Activated T-cell treated with anti-CD3 and anti-CD28 coated beads, Interleukin-2, amount 50 U/mL, for 72 hours (primary cell): ENCODE measurements around the gene TSPAN33. TPM values are rescaled to one million over a fixed set of nuclear protein-coding genes. Genes with fewer than 3 reads are reported as not detected.
A peak's percentile ranks its signal among the peaks of the same experiment; 100 is the strongest.

ENCODE experiments used
- ATAC-seq, 2 donors: fragments of 150-1000 bp; cut with Tn5 transposase; replicated peaks in 1 of 2; 2 replicates each; pipeline ENCODE4 v1.10.0; 2021; ENCODE audit warnings: moderate library complexity in 2 of 2, mild to moderate bottlenecking in 1 of 2
- DNase-seq, 2 donors: peaks; one replicate each; pipeline ENCODE4 v3.0.0; 2021 to 2022; ENCODE audit warnings: mixed read lengths in 1 of 2
- H3K27ac Mint-ChIP-seq: one replicate; pipeline ENCODE4 v1.8.0; 2022; ENCODE audit warnings: mild to moderate bottlenecking, moderate library complexity, mixed read lengths
- H3K27me3 Mint-ChIP-seq: one replicate; pipeline ENCODE4 v1.8.0; 2022; ENCODE audit warnings: low read depth, mixed read lengths
- H3K36me3 Mint-ChIP-seq, 2 donors: one replicate each; pipeline ENCODE4 v1.8.0; 2022; ENCODE audit warnings: mixed read lengths in 2 of 2, mild to moderate bottlenecking in 1 of 2; ENCODE audit not compliant: insufficient read depth in 2 of 2
- H3K4me1 Mint-ChIP-seq: one replicate; pipeline ENCODE4 v1.8.0; 2022; ENCODE audit warnings: low read depth, mixed read lengths
- H3K4me3 Mint-ChIP-seq, 2 donors: one replicate each; pipeline ENCODE4 v1.8.0; 2022; ENCODE audit warnings: mild to moderate bottlenecking in 2 of 2, mixed read lengths in 2 of 2, moderate library complexity in 2 of 2
- H3K9me3 Mint-ChIP-seq, 2 donors: one replicate each; pipeline ENCODE4 v1.8.0; 2022; ENCODE audit warnings: mixed read lengths in 2 of 2
- total RNA-seq, 2 donors: library from RNA; stranded (reverse); gene quantifications; one replicate each; pipeline ENCODE4 v1.2.3, GENCODE V29; 2022

Gene TSPAN33, protein sequence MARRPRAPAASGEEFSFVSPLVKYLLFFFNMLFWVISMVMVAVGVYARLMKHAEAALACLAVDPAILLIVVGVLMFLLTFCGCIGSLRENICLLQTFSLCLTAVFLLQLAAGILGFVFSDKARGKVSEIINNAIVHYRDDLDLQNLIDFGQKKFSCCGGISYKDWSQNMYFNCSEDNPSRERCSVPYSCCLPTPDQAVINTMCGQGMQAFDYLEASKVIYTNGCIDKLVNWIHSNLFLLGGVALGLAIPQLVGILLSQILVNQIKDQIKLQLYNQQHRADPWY
- total RNA-seq = 10 to 100 TPM; 17.3 to 31.5 TPM

GRCh38 chr7:129144095-129144833 lies at the start of gene TSPAN33:
TSPAN33 (plus strand) TSS chr7:129144707; CDS start chr7:129144981, 274 bp downstream.
- Mint-ChIP-seq H3K36me3 (no peaks in the 10 kb centered on the region), H3K27ac (no peak within 1 kb of the TSS), H3K4me1 (peaks cover 13% of the 10 kb centered on the region), H3K4me3 (peak within 1 kb of the TSS; percentile 89), H3K27me3 (peaks cover 23% of the 10 kb centered on the region), H3K9me3 (no peaks in the 10 kb centered on the region)
- peak; percentile 80 to 84 for DNase-seq
- peak; percentile 98 to 99 for ATAC-seq

- no peaks in the 10 kb centered on the region for H3K27me3 Mint-ChIP-seq
- no peaks in the 10 kb centered on the region for H3K9me3 Mint-ChIP-seq
- peaks cover 25% of the 10 kb centered on the region for H3K4me1 Mint-ChIP-seq
- H3K4me3 Mint-ChIP-seq = peak overlapping the region in 1 of 2 donors; percentile 15
- DNase-seq (no peak), ATAC-seq (peak; percentile 31 to 44)
- peak overlapping the region; percentile 49 for H3K27ac Mint-ChIP-seq
- H3K36me3 Mint-ChIP-seq = no peaks in the 10 kb centered on the region
These were observed 49.2 kb upstream of the TSPAN33 start for GRCh38 chr7:129095258-129095657.

- no peak for ATAC-seq
- H3K36me3 Mint-ChIP-seq = no peaks in the 10 kb centered on the region
- peaks cover 15% of the 10 kb centered on the region for H3K4me1 Mint-ChIP-seq
- H3K4me3 Mint-ChIP-seq = no peak overlapping the region
- H3K27me3 Mint-ChIP-seq = no peaks in the 10 kb centered on the region
- DNase-seq = no peak
- no peak overlapping the region for H3K27ac Mint-ChIP-seq
- no peaks in the 10 kb centered on the region for H3K9me3 Mint-ChIP-seq
These were observed 46.0 kb upstream of the TSPAN33 start for GRCh38 chr7:129098409-129099084.

DNA sequence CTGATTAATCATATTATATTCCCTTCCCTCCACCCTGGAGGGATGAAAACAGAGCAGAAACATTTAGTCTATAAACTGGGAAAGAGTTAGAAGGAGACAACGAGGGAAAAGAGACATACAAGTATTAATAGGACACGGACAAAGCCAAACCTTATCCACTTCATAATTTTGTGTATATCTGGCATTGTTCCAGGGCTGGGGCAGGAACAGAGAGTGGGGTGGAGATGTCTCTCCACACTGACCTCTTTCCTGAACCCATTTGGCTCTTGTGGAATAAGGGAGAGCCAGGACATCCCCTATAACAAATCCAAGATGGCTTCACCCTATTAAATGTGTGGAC lies 43.7 kb upstream of the TSPAN33 start:
- Mint-ChIP-seq H3K4me3 (no peak overlapping the region), H3K27me3 (no peaks in the 10 kb centered on the region), H3K9me3 (no peaks in the 10 kb centered on the region), H3K36me3 (no peaks in the 10 kb centered on the region), H3K4me1 (no peaks in the 10 kb centered on the region), H3K27ac (no peak overlapping the region)
- ATAC-seq (no peak), DNase-seq (no peak)

DNA sequence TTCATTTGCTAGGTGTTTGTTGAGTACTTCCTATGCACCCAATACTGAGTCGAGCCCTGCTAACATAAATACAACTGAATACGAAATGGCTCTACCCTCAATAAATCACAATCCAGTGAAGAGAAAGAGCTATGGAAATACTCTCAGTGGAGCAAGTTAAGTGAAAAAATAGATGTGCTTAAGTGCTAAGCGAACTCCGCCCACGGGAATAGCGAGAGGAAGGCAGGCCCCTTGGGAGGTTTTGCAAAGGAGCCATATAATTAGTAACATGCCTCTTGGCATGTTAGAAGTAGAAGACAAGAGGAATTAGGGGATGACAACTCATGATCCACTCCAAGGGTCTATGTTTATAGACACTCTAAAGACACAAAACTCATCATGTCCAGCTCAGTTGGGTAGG lies 42.8 kb upstream of the TSPAN33 start:
- ATAC-seq = no peak
- H3K4me1 Mint-ChIP-seq = no peaks in the 10 kb centered on the region
- no peak for DNase-seq
- H3K36me3 Mint-ChIP-seq = no peaks in the 10 kb centered on the region
- no peaks in the 10 kb centered on the region for H3K27me3 Mint-ChIP-seq
- no peaks in the 10 kb centered on the region for H3K9me3 Mint-ChIP-seq
- H3K4me3 Mint-ChIP-seq = no peak overlapping the region
- no peak overlapping the region for H3K27ac Mint-ChIP-seq

DNA sequence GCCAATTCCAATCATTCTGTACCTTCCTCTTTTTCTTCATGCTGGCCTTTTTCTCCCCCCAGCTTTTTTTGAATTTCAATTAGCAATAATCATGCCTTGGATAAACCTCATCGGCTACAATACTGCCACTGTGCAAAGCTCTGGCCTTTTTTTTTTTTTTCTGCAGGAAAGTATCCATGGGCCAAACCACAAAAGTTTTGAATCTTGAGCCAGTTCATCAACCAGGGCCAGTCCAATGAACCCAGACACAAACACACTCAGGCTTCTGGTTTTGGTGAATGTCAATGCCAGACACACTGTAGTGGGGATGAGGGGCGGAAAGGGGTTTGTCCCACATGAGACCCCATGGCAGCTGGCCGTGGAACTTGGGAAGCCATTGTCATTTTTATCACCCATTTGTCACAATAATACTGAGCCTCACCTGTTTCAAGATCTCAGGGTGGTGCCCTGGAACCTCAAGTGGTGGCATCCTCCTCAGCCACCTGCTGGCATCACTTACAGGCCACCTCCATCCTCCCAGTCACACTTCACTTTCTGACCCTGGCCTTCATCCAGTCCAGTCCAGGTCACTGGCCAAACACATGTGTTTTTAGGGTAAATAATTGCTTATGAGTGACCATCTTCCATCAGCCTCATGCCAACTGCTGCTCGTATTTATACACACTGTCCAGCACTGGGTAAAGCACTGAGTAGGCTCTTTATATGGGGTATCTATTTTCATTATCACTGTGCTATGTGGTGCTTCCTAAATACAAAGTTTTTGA lies 40.8 kb upstream of the TSPAN33 start:
- Mint-ChIP-seq H3K27ac (no peak overlapping the region), H3K36me3 (no peaks in the 10 kb centered on the region), H3K27me3 (no peaks in the 10 kb centered on the region), H3K9me3 (no peaks in the 10 kb centered on the region), H3K4me1 (no peaks in the 10 kb centered on the region), H3K4me3 (no peak overlapping the region)
- DNase-seq (no peak), ATAC-seq (no peak)

- Mint-ChIP-seq H3K36me3 (peaks cover 0 to 2% of the 10 kb centered on the region in 2 donors), H3K9me3 (no peaks in the 10 kb centered on the region), H3K4me1 (no peaks in the 10 kb centered on the region), H3K4me3 (no peak overlapping the region), H3K27me3 (no peaks in the 10 kb centered on the region), H3K27ac (no peak overlapping the region)
- DNase-seq (no peak), ATAC-seq (no peak)
These were observed 35.9 kb upstream of the TSPAN33 start for GRCh38 chr7:129108581-129108980.

GRCh38 chr7:129110258-129110981 lies 34.1 kb upstream of the TSPAN33 start:
- ATAC-seq (no peak), DNase-seq (no peak)
- Mint-ChIP-seq H3K36me3 (peaks cover 0 to 2% of the 10 kb centered on the region in 2 donors), H3K27me3 (no peaks in the 10 kb centered on the region), H3K4me1 (no peaks in the 10 kb centered on the region), H3K9me3 (no peaks in the 10 kb centered on the region), H3K27ac (no peak overlapping the region), H3K4me3 (no peak overlapping the region)

DNA sequence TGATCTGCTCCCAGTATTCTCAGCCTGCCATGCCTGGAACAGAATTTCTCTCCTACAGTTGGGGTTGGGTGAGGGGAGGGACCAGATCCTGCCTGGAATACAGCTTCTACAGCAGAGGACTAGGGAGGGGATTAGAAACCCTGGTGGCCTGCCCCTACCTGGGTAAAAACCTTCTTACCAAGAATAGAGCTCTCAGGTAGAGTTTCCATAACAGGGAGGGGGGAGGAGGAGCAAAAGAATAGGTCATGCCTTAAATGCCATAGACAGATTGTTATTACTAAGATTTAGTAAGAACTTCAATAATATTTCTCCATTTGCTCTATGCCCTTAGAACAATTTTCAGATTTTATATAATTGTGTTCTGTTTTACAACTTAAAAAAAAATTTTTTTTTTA lies 33.5 kb upstream of the TSPAN33 start:
- H3K4me1 Mint-ChIP-seq = no peaks in the 10 kb centered on the region
- DNase-seq = no peak
- H3K4me3 Mint-ChIP-seq = no peak overlapping the region
- ATAC-seq = no peak
- peaks cover 0 to 2% of the 10 kb centered on the region in 2 donors for H3K36me3 Mint-ChIP-seq
- no peaks in the 10 kb centered on the region for H3K27me3 Mint-ChIP-seq
- H3K9me3 Mint-ChIP-seq = no peaks in the 10 kb centered on the region
- no peak overlapping the region for H3K27ac Mint-ChIP-seq

DNA sequence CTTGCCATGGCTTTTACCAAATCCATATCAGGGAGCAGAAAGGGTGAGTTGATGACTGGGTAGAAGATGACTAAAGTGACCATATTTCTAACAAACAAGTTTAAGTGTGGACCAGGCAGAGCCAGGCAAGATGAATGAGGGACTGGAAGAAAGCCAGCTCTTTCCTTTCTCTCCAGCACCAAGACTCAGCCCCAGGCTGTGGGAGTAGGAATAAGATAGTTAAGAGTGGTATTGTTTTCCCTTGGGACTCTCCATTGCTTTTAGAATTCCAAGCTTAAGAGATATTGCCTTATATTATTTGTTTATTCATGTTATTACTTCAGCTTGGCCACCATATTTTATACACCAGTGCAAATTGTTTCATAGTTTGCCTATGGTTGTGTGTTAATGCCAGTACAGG lies 28.8 kb upstream of the TSPAN33 start:
- no peak overlapping the region for H3K27ac Mint-ChIP-seq
- DNase-seq (no peak), ATAC-seq (no peak)
- no peak overlapping the region for H3K4me3 Mint-ChIP-seq
- H3K9me3 Mint-ChIP-seq = peaks cover 0 to 3% of the 10 kb centered on the region in 2 donors
- H3K27me3 Mint-ChIP-seq = peaks cover 5% of the 10 kb centered on the region
- H3K36me3 Mint-ChIP-seq = peaks cover 5 to 14% of the 10 kb centered on the region in 2 donors
- H3K4me1 Mint-ChIP-seq = no peaks in the 10 kb centered on the region

DNA sequence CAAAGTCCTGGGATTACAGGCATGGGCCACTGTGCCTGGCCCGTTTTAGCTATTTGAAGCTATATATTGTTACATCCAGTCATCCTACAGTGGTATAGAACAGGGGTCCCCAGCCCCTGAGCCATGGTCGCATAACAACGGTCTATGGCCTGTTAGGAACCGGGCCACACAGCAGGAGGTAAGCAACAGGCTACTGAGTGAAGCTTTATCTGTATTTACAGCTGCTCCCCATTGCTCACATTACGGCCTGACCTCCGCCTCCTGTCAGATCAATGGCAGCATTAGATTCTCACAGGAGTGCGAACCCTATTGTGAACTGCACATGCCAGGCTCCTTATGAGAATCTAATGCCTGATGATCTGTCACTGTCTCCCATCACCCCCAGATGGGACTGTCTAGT lies 26.3 kb upstream of the TSPAN33 start:
- H3K9me3 Mint-ChIP-seq = peaks cover 2 to 11% of the 10 kb centered on the region in 2 donors
- peaks cover 5% of the 10 kb centered on the region for H3K27me3 Mint-ChIP-seq
- DNase-seq = no peak
- H3K36me3 Mint-ChIP-seq = peaks cover 17 to 23% of the 10 kb centered on the region in 2 donors
- H3K4me3 Mint-ChIP-seq = no peak overlapping the region
- ATAC-seq = no peak
- peaks cover 20% of the 10 kb centered on the region for H3K4me1 Mint-ChIP-seq
- H3K27ac Mint-ChIP-seq = no peak overlapping the region

DNA sequence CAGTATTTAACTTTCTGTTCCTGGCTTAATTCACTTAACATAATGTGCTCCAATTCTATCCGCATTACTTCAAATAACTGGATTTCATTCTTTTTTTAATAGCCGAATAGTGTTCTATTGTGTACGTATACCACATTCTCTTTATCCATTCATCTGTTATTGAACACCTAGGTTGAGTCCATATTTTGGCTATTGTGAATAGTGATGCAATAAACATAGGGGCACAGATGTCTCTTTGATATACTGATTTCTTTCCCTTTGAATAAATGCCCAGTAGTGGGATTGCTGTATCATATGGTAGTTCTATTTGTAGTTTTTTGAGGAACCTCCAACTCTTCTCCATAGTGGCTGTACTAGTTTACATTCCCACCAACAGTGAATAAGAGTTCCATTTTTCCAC lies 25.5 kb upstream of the TSPAN33 start:
- Mint-ChIP-seq H3K36me3 (peaks cover 17 to 23% of the 10 kb centered on the region in 2 donors), H3K4me1 (peaks cover 27% of the 10 kb centered on the region), H3K27me3 (peaks cover 5% of the 10 kb centered on the region), H3K27ac (no peak overlapping the region), H3K9me3 (peaks cover 2 to 11% of the 10 kb centered on the region in 2 donors), H3K4me3 (no peak overlapping the region)
- DNase-seq (no peak), ATAC-seq (no peak)
